Thyroid gland (tissue), 4 donors: Measurements from ENCODE around the gene SFSWAP. TPM values are rescaled to one million over a fixed set of nuclear protein-coding genes. Genes with fewer than 3 reads are reported as not detected.

Experiments used
- DNase-seq, 2 donors: peaks; one replicate each; pipeline ENCODE4 v3.0.0-alpha.2; 2019
- H3K27ac ChIP-seq, 3 donors: fragments of 200-600 bp; sonication (generic); 1 replicate in 2 of 3; 2 replicates in 1 of 3; pipeline ENCODE4 v1.5.1; 2016 to 2019; ENCODE audit warnings: mild to moderate bottlenecking in 1 of 3, moderate library complexity in 1 of 3
- H3K27me3 ChIP-seq: fragments of 200-600 bp; sonication (generic); one replicate; pipeline ENCODE4 v1.5.1; 2019
- H3K36me3 ChIP-seq, 2 donors: fragments of 200-600 bp; sonication (generic); one replicate each; pipeline ENCODE4 v1.5.1; 2016 to 2019
- H3K4me1 ChIP-seq, 2 donors: fragments of 200-600 bp; sonication (generic); one replicate each; pipeline ENCODE4 v1.5.1; 2017 to 2019
- H3K4me3 ChIP-seq, 3 donors: fragments of 200-600 bp; sonication (generic); replicated peaks in 1 of 3; 1 replicate in 2 of 3; 2 replicates in 1 of 3; pipeline ENCODE4 v1.5.1; 2016; ENCODE audit warnings: mild to moderate bottlenecking in 1 of 3
- H3K9me3 ChIP-seq: fragments of 200-600 bp; sonication (generic); one replicate; pipeline ENCODE4 v1.5.1; 2017
- CTCF ChIP-seq, 6 experiments: fragments of 200-600 bp in 3 of 6; fragments of 450-650 bp in 3 of 6; sonication (generic) in 3 of 6; IDR thresholded peaks; one replicate each; pipeline ENCODE4 v1.5.1; 2016 to 2019; ENCODE audit warnings: antibody characterized with exemption in 6 of 6, mild to moderate bottlenecking in 2 of 6, inconsistent platforms in 1 of 6, moderate library complexity in 1 of 6
- POLR2A ChIP-seq, 2 donors: fragments of 450-650 bp; IDR thresholded peaks; one replicate each; pipeline ENCODE4 v1.6.1; 2017; ENCODE audit warnings: antibody characterized with exemption in 2 of 2, mild to moderate bottlenecking in 2 of 2, moderate library complexity in 1 of 2
- WGBS, 2 donors: methylation state at CpG; one replicate each; pipeline ENCODE4 v1.1.5; 2017; 5-methylcytosine and 5-hydroxymethylcytosine counted together
- intact Hi-C: fragments of 100-400 bp; cut with DNase I; formaldehyde crosslinking; loops from one replicate; pipeline ENCODE4 v1.15.1; 2023
- total RNA-seq, 4 donors: library from RNA; depleted of rRNA; stranded (reverse); fragments of >200 nt; gene quantifications; one replicate each; pipeline ENCODE4 v1.2.3, GENCODE V29; 2016

The SFSWAP gene
- total RNA-seq, 4 donors from 2014 or later, result 36.4 to 50.8 (median 42.6) TPM

GRCh38 chr12:131723532-131723931 lies 12.6 kb downstream of the SFSWAP start:
- Histone ChIP-seq H3K4me3 (no peak overlapping the region), H3K27me3 (no peaks in the 10 kb centered on the region), H3K4me1 (no peaks in the 10 kb centered on the region), H3K9me3 (no peaks in the 10 kb centered on the region), H3K36me3 (peaks cover 44 to 57% of the 10 kb centered on the region in 2 donors), H3K27ac (no peak overlapping the region)
- no peak for DNase-seq
- 61 to 64% methylated on average over 5 of the region's 5 CpGs for WGBS, 2 donors
- intact Hi-C loops, result no loop called here
- TF ChIP-seq POLR2A (IDR thresholded peaks at IDR 0.05) (no peak), CTCF (IDR thresholded peaks at IDR 0.05) (no peak)

- H3K27me3 ChIP-seq, result no peaks in the 10 kb centered on the region
- H3K9me3 ChIP-seq, result no peaks in the 10 kb centered on the region
- no peak for TF ChIP-seq POLR2A (IDR thresholded peaks at IDR 0.05)
These were observed 13.6 kb downstream of the SFSWAP start for GRCh38 chr12:131724534-131724933.

GRCh38 chr12:131725503-131725902 lies 14.6 kb downstream of the SFSWAP start:
- intact Hi-C loops, result no loop called here
- H3K9me3 ChIP-seq, result no peaks in the 10 kb centered on the region
- no peak overlapping the region for H3K4me3 ChIP-seq
- no peaks in the 10 kb centered on the region for H3K27me3 ChIP-seq
- WGBS, 2 donors, result 95 to 96% methylated on average over 11 of the region's 11 CpGs
- TF ChIP-seq POLR2A (IDR thresholded peaks at IDR 0.05) (no peak), CTCF (IDR thresholded peaks at IDR 0.05) (no peak)
- H3K36me3 ChIP-seq, result peaks cover 47 to 55% of the 10 kb centered on the region in 2 donors
- no peak overlapping the region for H3K27ac ChIP-seq
- DNase-seq, result no peak
- H3K4me1 ChIP-seq, result no peaks in the 10 kb centered on the region

More at GRCh38 chr12:131724534-131724933, 13.6 kb downstream of the SFSWAP start:
- intact Hi-C loops, result no loop called here
- H3K36me3 ChIP-seq, result peaks cover 47 to 57% of the 10 kb centered on the region in 2 donors
- DNase-seq, result no peak
- no peak overlapping the region for H3K4me3 ChIP-seq
- H3K4me1 ChIP-seq, result no peaks in the 10 kb centered on the region
- 74 to 84% methylated on average over 2 of the region's 2 CpGs for WGBS, 2 donors
- no peak overlapping the region for H3K27ac ChIP-seq

GRCh38 chr12:131728720-131729119 lies 17.8 kb downstream of the SFSWAP start:
- 95 to 97% methylated on average over 8 of the region's 8 CpGs for WGBS, 2 donors
- peaks cover 63 to 67% of the 10 kb centered on the region in 2 donors for H3K36me3 ChIP-seq

GRCh38 chr12:131729254-131729955 lies 18.5 kb downstream of the SFSWAP start:
- WGBS, 2 donors, result 76 to 77% methylated on average over 9 of the region's 9 CpGs

More at GRCh38 chr12:131728720-131729119, 17.8 kb downstream of the SFSWAP start:
- H3K4me3 ChIP-seq, result no peak overlapping the region
- no peak for DNase-seq
- no peak overlapping the region for H3K27ac ChIP-seq
- no peak for TF ChIP-seq CTCF (IDR thresholded peaks at IDR 0.05)
- TF ChIP-seq POLR2A (IDR thresholded peaks at IDR 0.05), result no peak
- intact Hi-C loops, result no loop called here
- H3K27me3 ChIP-seq, result no peaks in the 10 kb centered on the region
- no peaks in the 10 kb centered on the region for H3K4me1 ChIP-seq
- H3K9me3 ChIP-seq, result no peaks in the 10 kb centered on the region

More at GRCh38 chr12:131729254-131729955, 18.5 kb downstream of the SFSWAP start:
- DNase-seq, result no peak
- H3K4me3 ChIP-seq, result no peak overlapping the region
- H3K4me1 ChIP-seq, result no peaks in the 10 kb centered on the region
- H3K27me3 ChIP-seq, result no peaks in the 10 kb centered on the region
- TF ChIP-seq POLR2A (IDR thresholded peaks at IDR 0.05) (no peak), CTCF (IDR thresholded peaks at IDR 0.05) (no peak)
- H3K36me3 ChIP-seq, result peaks cover 70 to 74% of the 10 kb centered on the region in 2 donors
- intact Hi-C loops, result no loop called here
- no peaks in the 10 kb centered on the region for H3K9me3 ChIP-seq
- no peak overlapping the region for H3K27ac ChIP-seq
